Activated naive CD8-positive, alpha-beta T cell treated with anti-CD3 and anti-CD28 coated beads, Interleukin-2, amount 50 U/mL, for 24 hours (primary cell): ENCODE measurements around the gene ITGA6.
A peak's percentile ranks its signal among the peaks of the same experiment; 100 is the strongest.

Source experiments
- ATAC-seq: fragments of 150-1000 bp; cut with Tn5 transposase; one replicate; pipeline ENCODE4 v1.10.0; 2021
- DNase-seq: peaks from one replicate; pipeline ENCODE4 v3.0.0; 2021
- H3K27ac Mint-ChIP-seq: one replicate; pipeline ENCODE4 v1.8.0; 2021; ENCODE audit warnings: mild to moderate bottlenecking, mixed read lengths
- H3K27me3 Mint-ChIP-seq: one replicate; pipeline ENCODE4 v1.8.0; 2021; ENCODE audit warnings: mixed read lengths
- H3K36me3 Mint-ChIP-seq: one replicate; pipeline ENCODE4 v1.8.0; 2021; ENCODE audit warnings: low read depth, mixed read lengths
- H3K4me1 Mint-ChIP-seq: one replicate; pipeline ENCODE4 v1.8.0; 2021; ENCODE audit warnings: mixed read lengths
- H3K4me3 Mint-ChIP-seq: one replicate; pipeline ENCODE4 v1.8.0; 2021; ENCODE audit warnings: mild to moderate bottlenecking, moderate library complexity, mixed read lengths
- H3K9me3 Mint-ChIP-seq: one replicate; pipeline ENCODE4 v1.8.0; 2021; ENCODE audit warnings: mixed read lengths

ITGA6 gene

DNA sequence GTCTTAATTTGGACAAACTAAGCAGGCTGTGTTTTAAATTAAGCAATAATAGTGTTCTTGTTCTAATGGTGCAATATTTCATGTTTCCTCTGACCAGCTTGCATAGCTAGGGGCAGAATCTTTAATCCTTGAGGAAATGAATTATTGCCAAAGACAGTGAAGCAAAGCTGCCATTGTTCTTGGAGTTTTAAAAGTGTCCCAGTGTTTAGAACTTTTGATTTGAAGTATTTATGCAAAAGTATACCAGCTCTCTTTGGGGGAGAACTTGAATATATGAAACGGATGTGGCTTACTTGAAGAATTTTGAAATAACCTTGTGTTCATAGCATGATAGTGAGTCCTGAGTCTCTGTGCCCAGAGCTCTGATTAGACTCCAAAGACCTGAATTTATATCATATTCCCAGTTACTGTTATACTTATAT, 33.4 kb downstream of the ITGA6 start:
- H3K9me3 Mint-ChIP-seq: no peaks in the 10 kb centered on the region

DNA sequence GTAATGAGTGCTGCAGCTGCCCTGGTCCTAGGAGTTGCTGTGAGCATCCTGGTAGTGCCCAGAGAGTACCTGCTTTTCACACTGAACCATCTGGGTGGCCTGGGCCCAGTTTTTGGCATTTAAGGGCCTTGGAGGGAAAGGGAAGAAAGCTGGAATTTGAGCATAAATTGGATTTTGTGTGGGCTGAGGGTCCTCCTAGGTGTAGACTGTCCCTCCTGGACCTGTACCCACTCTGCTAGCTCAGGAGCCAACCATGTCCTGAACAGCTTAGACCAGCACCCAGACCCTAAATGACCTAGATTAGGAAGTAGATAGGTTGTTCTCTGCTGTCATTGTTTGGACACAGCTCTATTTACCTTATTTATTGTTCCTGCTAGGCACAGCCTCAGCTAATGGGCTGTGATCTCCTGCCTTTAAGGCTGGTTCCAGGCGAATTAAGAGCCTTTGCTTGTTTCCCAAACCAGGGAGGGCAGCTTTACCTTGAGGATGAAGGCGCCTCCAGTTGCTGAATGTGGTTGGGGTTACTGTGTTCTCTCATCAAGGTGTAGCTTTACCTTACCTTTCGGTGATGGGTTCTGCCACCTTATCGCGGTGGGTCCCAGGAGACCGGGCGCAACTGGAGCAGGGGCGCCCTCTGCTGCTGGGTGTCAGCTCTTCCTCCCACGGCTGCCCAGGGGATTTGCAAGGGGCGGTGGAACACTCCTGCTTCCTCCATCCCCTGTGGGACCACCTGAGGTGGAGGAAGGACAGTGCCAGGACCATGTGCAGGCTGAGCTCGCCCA, 34.4 kb downstream of the ITGA6 start:
- Mint-ChIP-seq H3K27ac (no peak overlapping the region), H3K4me1 (peaks cover 89% of the 10 kb centered on the region), H3K4me3 (peak overlapping the region; percentile 37), H3K27me3 (no peaks in the 10 kb centered on the region), H3K9me3 (no peaks in the 10 kb centered on the region), H3K36me3 (peaks cover 3% of the 10 kb centered on the region)
- peak; percentile 70 for ATAC-seq
- peak; percentile 82 for DNase-seq

More for the DNA sequence above, 33.4 kb downstream of the ITGA6 start:
- Mint-ChIP-seq H3K27ac (no peak overlapping the region), H3K4me1 (peaks cover 88% of the 10 kb centered on the region), H3K27me3 (no peaks in the 10 kb centered on the region), H3K36me3 (peaks cover 2% of the 10 kb centered on the region), H3K4me3 (no peak overlapping the region)
- no peak for ATAC-seq
- no peak for DNase-seq

DNA sequence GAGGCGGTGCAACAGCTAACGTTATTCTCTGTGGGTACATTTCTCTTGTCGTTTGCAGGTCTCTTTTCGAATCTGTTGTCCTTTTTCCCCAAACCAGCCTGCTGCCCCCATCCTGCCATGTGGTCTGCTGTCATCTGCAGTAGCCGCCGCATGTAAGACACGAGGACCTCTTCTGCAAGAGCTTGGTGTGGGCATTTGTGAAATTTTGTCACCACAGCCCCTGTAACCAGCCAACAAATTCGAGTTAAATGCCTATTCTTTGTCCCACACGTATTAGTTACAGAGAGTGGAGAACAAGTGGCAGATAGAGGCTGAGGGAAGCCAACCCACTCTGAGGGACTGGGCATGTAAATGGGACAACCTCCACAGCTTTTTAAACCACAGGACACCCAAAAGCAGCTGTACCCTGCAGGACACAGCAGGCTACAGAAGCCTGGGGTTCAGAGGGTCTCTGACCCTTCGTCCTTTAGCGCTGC, 35.0 kb downstream of the ITGA6 start:
- no peak overlapping the region for H3K27ac Mint-ChIP-seq
- DNase-seq (no peak), ATAC-seq (no peak)
- no peaks in the 10 kb centered on the region for H3K27me3 Mint-ChIP-seq
- peaks cover 3% of the 10 kb centered on the region for H3K36me3 Mint-ChIP-seq
- peaks cover 89% of the 10 kb centered on the region for H3K4me1 Mint-ChIP-seq
- H3K4me3 Mint-ChIP-seq: peak overlapping the region; percentile 37
- H3K9me3 Mint-ChIP-seq: no peaks in the 10 kb centered on the region

- DNase-seq (no peak), ATAC-seq (peak; percentile 50)
- Mint-ChIP-seq H3K9me3 (no peaks in the 10 kb centered on the region), H3K4me1 (peaks cover 84% of the 10 kb centered on the region), H3K27me3 (no peaks in the 10 kb centered on the region), H3K27ac (peak overlapping the region; percentile 5), H3K36me3 (peaks cover 3% of the 10 kb centered on the region), H3K4me3 (peak overlapping the region; percentile 2)
These were observed 35.5 kb downstream of the ITGA6 start for GRCh38 chr2:172462849-172463381.

GRCh38 chr2:172464400-172465129, 37.2 kb downstream of the ITGA6 start:
- H3K4me1 Mint-ChIP-seq: peaks cover 69% of the 10 kb centered on the region
- H3K4me3 Mint-ChIP-seq: no peak overlapping the region
- peak overlapping the region; percentile 11 for H3K27ac Mint-ChIP-seq

DNA sequence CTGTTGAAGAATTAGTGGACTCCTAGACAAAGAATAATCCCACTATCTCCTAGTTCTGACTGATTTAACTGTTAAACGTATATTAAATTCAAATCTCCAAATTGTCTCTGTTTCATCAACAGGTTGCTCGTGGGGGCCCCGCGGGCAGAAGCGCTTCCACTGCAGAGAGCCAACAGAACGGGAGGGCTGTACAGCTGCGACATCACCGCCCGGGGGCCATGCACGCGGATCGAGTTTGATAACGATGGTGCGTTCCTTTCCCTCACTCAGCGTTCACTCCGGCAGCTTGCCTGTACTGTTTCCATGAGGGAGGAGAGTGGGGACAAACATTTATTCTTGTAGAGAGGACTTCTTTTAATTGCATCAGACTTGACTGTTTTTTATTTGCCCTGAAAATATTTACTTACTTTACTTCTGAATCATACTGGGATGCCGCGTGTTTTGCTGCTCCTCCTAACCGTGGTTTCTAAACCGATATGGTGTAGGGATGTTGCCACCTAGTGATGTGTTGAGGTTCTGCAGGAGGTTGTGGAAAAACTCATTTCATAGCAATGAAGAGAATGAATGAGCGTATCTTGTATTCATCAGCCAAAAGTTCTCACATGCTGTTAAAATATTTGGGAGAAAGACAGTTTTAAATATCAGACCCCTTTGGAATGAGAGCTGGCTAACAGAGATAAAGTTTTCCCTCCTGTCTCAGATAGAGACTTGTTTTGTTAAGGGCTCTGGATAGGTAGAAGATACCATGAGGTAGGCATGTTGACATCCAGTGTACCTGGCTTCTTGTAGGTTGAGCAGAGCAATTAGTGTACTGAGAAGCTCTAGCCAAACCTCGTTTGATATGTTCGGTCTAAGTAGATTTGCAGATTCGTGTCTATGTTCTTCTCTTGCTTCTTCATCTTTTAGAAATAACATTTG, 38.3 kb downstream of the ITGA6 start:
- Mint-ChIP-seq H3K27ac (peak overlapping the region; percentile 7), H3K4me1 (peaks cover 59% of the 10 kb centered on the region), H3K27me3 (no peaks in the 10 kb centered on the region), H3K36me3 (peaks cover 3% of the 10 kb centered on the region), H3K9me3 (no peaks in the 10 kb centered on the region), H3K4me3 (peak overlapping the region; percentile 42)
- peak; percentile 33 for ATAC-seq
- peak; percentile 69 for DNase-seq

More at GRCh38 chr2:172464400-172465129, 37.2 kb downstream of the ITGA6 start:
- no peaks in the 10 kb centered on the region for H3K27me3 Mint-ChIP-seq
- H3K36me3 Mint-ChIP-seq: peaks cover 3% of the 10 kb centered on the region
- DNase-seq (no peak), ATAC-seq (no peak)
- no peaks in the 10 kb centered on the region for H3K9me3 Mint-ChIP-seq

GRCh38 chr2:172467382-172467781, 40.0 kb downstream of the ITGA6 start:
- no peaks in the 10 kb centered on the region for H3K27me3 Mint-ChIP-seq
- H3K9me3 Mint-ChIP-seq: no peaks in the 10 kb centered on the region
- no peak overlapping the region for H3K4me3 Mint-ChIP-seq
- peaks cover 57% of the 10 kb centered on the region for H3K4me1 Mint-ChIP-seq
- H3K27ac Mint-ChIP-seq: no peak overlapping the region
- ATAC-seq (no peak), DNase-seq (no peak)
- peaks cover 3% of the 10 kb centered on the region for H3K36me3 Mint-ChIP-seq

- no peaks in the 10 kb centered on the region for H3K27me3 Mint-ChIP-seq
- H3K9me3 Mint-ChIP-seq: no peaks in the 10 kb centered on the region
- H3K4me1 Mint-ChIP-seq: peaks cover 34% of the 10 kb centered on the region
- DNase-seq (no peak), ATAC-seq (no peak)
- H3K27ac Mint-ChIP-seq: no peak overlapping the region
- no peak overlapping the region for H3K4me3 Mint-ChIP-seq
- H3K36me3 Mint-ChIP-seq: no peaks in the 10 kb centered on the region
These were observed 43.9 kb downstream of the ITGA6 start for GRCh38 chr2:172470958-172471922.

- Mint-ChIP-seq H3K27ac (peak overlapping the region; percentile 26), H3K9me3 (no peaks in the 10 kb centered on the region), H3K36me3 (peaks cover 2% of the 10 kb centered on the region), H3K4me1 (peaks cover 31% of the 10 kb centered on the region), H3K4me3 (peak overlapping the region; percentile 43), H3K27me3 (no peaks in the 10 kb centered on the region)
- ATAC-seq (peak; percentile 46), DNase-seq (no peak)
These were observed 45.2 kb downstream of the ITGA6 start for GRCh38 chr2:172472446-172473033.

DNA sequence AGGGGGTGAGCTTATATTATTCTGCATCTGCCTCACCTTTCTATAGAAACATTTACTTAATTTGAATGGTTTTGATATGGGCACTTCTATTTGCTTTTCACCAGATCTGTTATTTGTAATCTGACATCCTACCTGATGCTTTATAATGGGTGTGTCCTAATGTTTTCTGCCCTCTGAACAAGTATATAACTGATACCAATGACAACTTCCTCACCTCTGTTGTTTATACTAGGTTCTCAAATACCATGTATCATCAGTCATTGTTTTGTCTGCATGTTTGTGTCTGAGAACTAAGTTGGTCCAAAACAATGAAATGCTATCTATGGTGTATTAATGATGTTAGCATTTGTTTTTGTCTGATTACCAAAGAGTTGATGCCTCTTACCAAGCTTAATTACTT, 45.8 kb downstream of the ITGA6 start:
- Mint-ChIP-seq H3K27me3 (no peaks in the 10 kb centered on the region), H3K27ac (no peak overlapping the region), H3K36me3 (peaks cover 2% of the 10 kb centered on the region), H3K4me1 (peaks cover 31% of the 10 kb centered on the region), H3K9me3 (no peaks in the 10 kb centered on the region), H3K4me3 (no peak overlapping the region)
- no peak for ATAC-seq
- DNase-seq: no peak

GRCh38 chr2:172478353-172478752, 51.0 kb downstream of the ITGA6 start:
- peaks cover 7% of the 10 kb centered on the region for H3K36me3 Mint-ChIP-seq
- ATAC-seq (no peak), DNase-seq (no peak)
- H3K4me1 Mint-ChIP-seq: peaks cover 47% of the 10 kb centered on the region
- H3K9me3 Mint-ChIP-seq: no peaks in the 10 kb centered on the region
- H3K4me3 Mint-ChIP-seq: no peak overlapping the region
- no peaks in the 10 kb centered on the region for H3K27me3 Mint-ChIP-seq
- no peak overlapping the region for H3K27ac Mint-ChIP-seq

DNA sequence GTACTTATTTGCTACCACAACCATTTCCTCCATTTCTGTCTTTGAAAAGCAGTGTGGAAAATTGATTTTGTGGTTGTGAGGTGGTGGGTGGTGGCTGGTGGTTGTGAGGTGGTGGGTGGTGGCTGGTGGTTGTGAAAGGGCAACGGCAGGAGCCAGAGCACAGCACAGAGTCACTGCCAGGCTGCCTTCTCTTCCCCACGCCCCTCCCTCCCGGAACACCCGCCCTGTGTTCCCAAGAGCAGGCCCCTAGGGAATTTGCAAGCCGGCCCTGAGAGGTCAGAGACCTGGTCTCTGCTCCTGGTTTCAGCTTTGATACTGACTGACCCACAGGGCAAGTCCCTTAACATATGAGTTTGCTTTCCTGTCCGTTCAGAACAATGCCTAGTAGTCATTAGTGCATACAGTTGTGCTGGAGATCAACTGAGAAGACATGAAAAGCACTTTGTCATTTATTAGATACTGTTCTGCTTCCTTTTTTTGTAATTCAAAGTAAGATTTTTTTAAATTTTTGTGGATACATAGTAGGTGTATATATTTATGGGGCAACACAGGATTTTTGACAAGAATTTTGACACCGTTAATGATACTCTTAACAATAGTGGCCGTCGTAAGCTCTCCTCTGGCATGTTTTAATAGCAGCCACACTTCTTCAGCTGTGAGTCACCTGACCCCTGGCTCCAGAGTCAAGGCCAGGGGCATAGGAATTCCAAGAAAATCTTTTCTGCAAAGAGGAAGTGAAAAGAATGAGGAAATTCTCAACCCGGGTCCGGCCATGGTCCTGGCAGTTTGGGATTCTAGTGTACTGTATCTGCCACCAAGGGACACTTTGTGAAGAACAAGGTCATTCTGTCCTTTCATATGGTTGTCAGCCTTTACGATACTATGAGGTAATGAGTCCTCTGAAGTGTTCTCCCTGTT, 53.2 kb downstream of the ITGA6 start:
- Mint-ChIP-seq H3K27ac (peak overlapping the region; percentile 51), H3K27me3 (no peaks in the 10 kb centered on the region), H3K36me3 (peaks cover 7% of the 10 kb centered on the region), H3K4me3 (no peak overlapping the region), H3K9me3 (no peaks in the 10 kb centered on the region), H3K4me1 (peaks cover 50% of the 10 kb centered on the region)
- DNase-seq (peak; percentile 56), ATAC-seq (peak; percentile 82)
